ENCODE data around the gene TMPRSS9. TPM values are rescaled to one million over a fixed set of nuclear protein-coding genes. Genes with fewer than 3 reads are reported as not detected.

The TMPRSS9 gene
- total RNA-seq, 1 experiment from 2014 or later = 0.23 TPM

- intact Hi-C loops (cut with micrococcal nuclease; ENCODE audit: unreplicated experiment) = loop anchor here (2.0 to 10.0 kb wide), 2 partner anchors 70 to 136 kb away; no protein-coding TSS in a partner anchor
- ATAC-seq = peak; percentile 32
- Histone ChIP-seq H3K4me1 (ENCODE audit: control insufficient read depth, insufficient read depth, low read length) (peaks cover 3% of the 10 kb centered on the region; the same call in 1 of the 2 replicates), H3K9me3 (ENCODE audit: control insufficient read depth, insufficient read depth, low read depth, low read length) (no peaks in the 10 kb centered on the region), H3K27me3 (ENCODE audit: control insufficient read depth, insufficient read depth, low read length) (no peaks in the 10 kb centered on the region), H3K4me3 (ENCODE audit: low read depth in 2 of 2, low read length in 2 of 2) (peak overlapping the region; percentile 82 to 94), H3K27ac (ENCODE audit: low read length) (peak overlapping the region; percentile 80), H3K36me3 (ENCODE audit: control insufficient read depth, insufficient read depth, low read length) (peaks cover 3% of the 10 kb centered on the region)
- BruUV-seq (replicated peaks) = no TSS peak
- TF ChIP-seq POLR2AphosphoS5 (IDR thresholded peaks at IDR 0.05; ENCODE audit: low read depth, low read length) = no peak
- no peak for TF ChIP-seq TCF7L2 (IDR thresholded peaks at IDR 0.05; ENCODE audit: low read depth, low read length)
- TF ChIP-seq, protein P1, sequence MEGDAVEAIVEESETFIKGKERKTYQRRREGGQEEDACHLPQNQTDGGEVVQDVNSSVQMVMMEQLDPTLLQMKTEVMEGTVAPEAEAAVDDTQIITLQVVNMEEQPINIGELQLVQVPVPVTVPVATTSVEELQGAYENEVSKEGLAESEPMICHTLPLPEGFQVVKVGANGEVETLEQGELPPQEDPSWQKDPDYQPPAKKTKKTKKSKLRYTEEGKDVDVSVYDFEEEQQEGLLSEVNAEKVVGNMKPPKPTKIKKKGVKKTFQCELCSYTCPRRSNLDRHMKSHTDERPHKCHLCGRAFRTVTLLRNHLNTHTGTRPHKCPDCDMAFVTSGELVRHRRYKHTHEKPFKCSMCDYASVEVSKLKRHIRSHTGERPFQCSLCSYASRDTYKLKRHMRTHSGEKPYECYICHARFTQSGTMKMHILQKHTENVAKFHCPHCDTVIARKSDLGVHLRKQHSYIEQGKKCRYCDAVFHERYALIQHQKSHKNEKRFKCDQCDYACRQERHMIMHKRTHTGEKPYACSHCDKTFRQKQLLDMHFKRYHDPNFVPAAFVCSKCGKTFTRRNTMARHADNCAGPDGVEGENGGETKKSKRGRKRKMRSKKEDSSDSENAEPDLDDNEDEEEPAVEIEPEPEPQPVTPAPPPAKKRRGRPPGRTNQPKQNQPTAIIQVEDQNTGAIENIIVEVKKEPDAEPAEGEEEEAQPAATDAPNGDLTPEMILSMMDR (IDR thresholded peaks at IDR 0.05) = peak; percentile 92
- TF ChIP-seq SIN3A (IDR thresholded peaks at IDR 0.05; ENCODE audit: borderline replicate concordance, insufficient read depth, low read depth, low read length) = no peak
- TF ChIP-seq, protein P2, sequence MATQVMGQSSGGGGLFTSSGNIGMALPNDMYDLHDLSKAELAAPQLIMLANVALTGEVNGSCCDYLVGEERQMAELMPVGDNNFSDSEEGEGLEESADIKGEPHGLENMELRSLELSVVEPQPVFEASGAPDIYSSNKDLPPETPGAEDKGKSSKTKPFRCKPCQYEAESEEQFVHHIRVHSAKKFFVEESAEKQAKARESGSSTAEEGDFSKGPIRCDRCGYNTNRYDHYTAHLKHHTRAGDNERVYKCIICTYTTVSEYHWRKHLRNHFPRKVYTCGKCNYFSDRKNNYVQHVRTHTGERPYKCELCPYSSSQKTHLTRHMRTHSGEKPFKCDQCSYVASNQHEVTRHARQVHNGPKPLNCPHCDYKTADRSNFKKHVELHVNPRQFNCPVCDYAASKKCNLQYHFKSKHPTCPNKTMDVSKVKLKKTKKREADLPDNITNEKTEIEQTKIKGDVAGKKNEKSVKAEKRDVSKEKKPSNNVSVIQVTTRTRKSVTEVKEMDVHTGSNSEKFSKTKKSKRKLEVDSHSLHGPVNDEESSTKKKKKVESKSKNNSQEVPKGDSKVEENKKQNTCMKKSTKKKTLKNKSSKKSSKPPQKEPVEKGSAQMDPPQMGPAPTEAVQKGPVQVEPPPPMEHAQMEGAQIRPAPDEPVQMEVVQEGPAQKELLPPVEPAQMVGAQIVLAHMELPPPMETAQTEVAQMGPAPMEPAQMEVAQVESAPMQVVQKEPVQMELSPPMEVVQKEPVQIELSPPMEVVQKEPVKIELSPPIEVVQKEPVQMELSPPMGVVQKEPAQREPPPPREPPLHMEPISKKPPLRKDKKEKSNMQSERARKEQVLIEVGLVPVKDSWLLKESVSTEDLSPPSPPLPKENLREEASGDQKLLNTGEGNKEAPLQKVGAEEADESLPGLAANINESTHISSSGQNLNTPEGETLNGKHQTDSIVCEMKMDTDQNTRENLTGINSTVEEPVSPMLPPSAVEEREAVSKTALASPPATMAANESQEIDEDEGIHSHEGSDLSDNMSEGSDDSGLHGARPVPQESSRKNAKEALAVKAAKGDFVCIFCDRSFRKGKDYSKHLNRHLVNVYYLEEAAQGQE (IDR thresholded peaks at IDR 0.05; ENCODE audit: insufficient read depth in 1 of 2, low read depth in 2 of 2, low read length in 1 of 2) = 0 out of 4 replicates have a peak, but pooled peaks of 1 of the 2 experiments have one; percentile 21
- in situ Hi-C loops (cut with HindIII; ENCODE audit: low pct_unique_long_range_greater_than_20kb, low sequenced_read_pairs) = no loop called here
- ChIA-PET CTCF (interaction anchor here (0.6 to 1.6 kb wide), 3 partner anchors 103 to 158 kb away, joined by 4 to 9 read pairs (median 6); no protein-coding TSS in a partner anchor), POLR2A (no interaction called here)
- DNase-seq (ENCODE audit: low read depth, low spot score) = no peak
Measured at GRCh38 chr19:2474232-2475017, 114.4 kb downstream of the TMPRSS9 start.

GRCh38 chr19:2475018-2475701, 115.1 kb downstream of the TMPRSS9 start:
- H3K27ac ChIP-seq (ENCODE audit: low read length) = peak overlapping the region; percentile 75
- ChIA-PET CTCF (interaction anchor here (1.0 to 1.6 kb wide), 2 partner anchors 104 to 136 kb away, joined by 5 to 6 read pairs; no protein-coding TSS in a partner anchor), POLR2A (interaction anchor here (1.0 to 1.6 kb wide), 5 partner anchors 65 to 124 kb away, joined by 3 to 11 read pairs (median 5); no protein-coding TSS in a partner anchor)
- no peaks in the 10 kb centered on the region for H3K9me3 ChIP-seq (ENCODE audit: control insufficient read depth, insufficient read depth, low read depth, low read length)
- H3K27me3 ChIP-seq (ENCODE audit: control insufficient read depth, insufficient read depth, low read length) = no peaks in the 10 kb centered on the region
- TF ChIP-seq, protein P1 (IDR thresholded peaks at IDR 0.05) = no peak
- 0 out of 2 replicates have a peak, but pooled peaks have one; percentile 68 for TF ChIP-seq SIN3A (IDR thresholded peaks at IDR 0.05; ENCODE audit: borderline replicate concordance, insufficient read depth, low read depth, low read length)
- no peak for TF ChIP-seq TCF7L2 (IDR thresholded peaks at IDR 0.05; ENCODE audit: low read depth, low read length)
- no peak for TF ChIP-seq POLR2AphosphoS5 (IDR thresholded peaks at IDR 0.05; ENCODE audit: low read depth, low read length)
- H3K4me1 ChIP-seq (ENCODE audit: control insufficient read depth, insufficient read depth, low read length) = peaks cover 7% of the 10 kb centered on the region
- ATAC-seq (peak; percentile 44), DNase-seq (ENCODE audit: low read depth, low spot score) (no peak)
- in situ Hi-C loops (cut with HindIII; ENCODE audit: low pct_unique_long_range_greater_than_20kb, low sequenced_read_pairs) = no loop called here
- intact Hi-C loops (cut with micrococcal nuclease; ENCODE audit: unreplicated experiment) = loop anchor here (2.0 to 10.0 kb wide), 2 partner anchors 70 to 136 kb away; no protein-coding TSS in a partner anchor
- H3K4me3 ChIP-seq (ENCODE audit: low read depth in 2 of 2, low read length in 2 of 2) = peak overlapping the region; percentile 82 to 94
- no TSS peak for BruUV-seq (replicated peaks)
- peaks cover 3% of the 10 kb centered on the region for H3K36me3 ChIP-seq (ENCODE audit: control insufficient read depth, insufficient read depth, low read length)

Small RNA genes lying within 50 kb of the gene (microRNA-seq; reads per million reads assigned to microRNA genes)
- not detected for gene MIR7108 (ENCODE audit: unreplicated experiment)

Other genes with a start within 250 kb of the TMPRSS9 start
- 167 TPM for gene AP3D1, start 208.7 kb upstream of the TMPRSS9 start, total RNA-seq (2021; ENCODE audit: unreplicated experiment)
- 27.3 TPM for gene DOT1L, start 196.3 kb upstream of the TMPRSS9 start, total RNA-seq (2021; ENCODE audit: unreplicated experiment)
- 78.6 TPM for gene PLEKHJ1, start 123.9 kb upstream of the TMPRSS9 start, total RNA-seq (2021; ENCODE audit: unreplicated experiment)
- 103 TPM for gene SF3A2, start 123.4 kb upstream of the TMPRSS9 start, total RNA-seq (2021; ENCODE audit: unreplicated experiment)
- 21.9 TPM for gene AMH, start 110.9 kb upstream of the TMPRSS9 start, total RNA-seq (2021; ENCODE audit: unreplicated experiment)
- gene JSRP1, start 103.8 kb upstream of the TMPRSS9 start, total RNA-seq (2021; ENCODE audit: unreplicated experiment) = 0.51 TPM
- gene PEAK3, start 78.1 kb upstream of the TMPRSS9 start, total RNA-seq (2021; ENCODE audit: unreplicated experiment) = not detected
- 0.13 TPM for gene LINGO3, start 52.1 kb upstream of the TMPRSS9 start, total RNA-seq (2021; ENCODE audit: unreplicated experiment)
- gene LSM7, start 31.7 kb upstream of the TMPRSS9 start, total RNA-seq (2021; ENCODE audit: unreplicated experiment) = 97.3 TPM
- gene SPPL2B, start 31.6 kb upstream of the TMPRSS9 start, total RNA-seq (2021; ENCODE audit: unreplicated experiment) = 76.0 TPM
- gene TIMM13, start 67.3 kb downstream of the TMPRSS9 start, total RNA-seq (2021; ENCODE audit: unreplicated experiment) = 128 TPM
- gene LMNB2, start 96.7 kb downstream of the TMPRSS9 start, total RNA-seq (2021; ENCODE audit: unreplicated experiment) = 159 TPM
- 56.2 TPM for gene GADD45B, start 115.9 kb downstream of the TMPRSS9 start, total RNA-seq (2021; ENCODE audit: unreplicated experiment)